Loucy (cell line): Measurements from ENCODE around the gene DCAF11.

Source experiments
- H2AFZ ChIP-seq: fragments of 200-600 bp; sonication (generic); 2 replicates; pipeline ENCODE4 v1.6.0; 2016; ENCODE audit warnings: antibody characterized with exemption, mild to moderate bottlenecking, low read length, moderate library complexity
- H3F3A ChIP-seq: fragments of 200-600 bp; 2 replicates; pipeline ENCODE4 v1.6.0; 2016; ENCODE audit warnings: antibody characterized with exemption, low read depth, mild to moderate bottlenecking
- H3K27me3 ChIP-seq: fragments of 200-600 bp; sonication (generic); 2 replicates; pipeline ENCODE4 v1.6.1; 2014; ENCODE audit warnings: low read length, mild to moderate bottlenecking; ENCODE audit not compliant: insufficient read depth, poor library complexity, severe bottlenecking
- H3K36me3 ChIP-seq: fragments of 200-600 bp; sonication (generic); 2 replicates; pipeline ENCODE4 v1.6.1; 2016; ENCODE audit warnings: low read length; ENCODE audit not compliant: insufficient read depth
- H3K4me1 ChIP-seq: fragments of 200-600 bp; sonication (generic); 2 replicates; pipeline ENCODE4 v1.5.1; 2014; ENCODE audit warnings: low read length, mild to moderate bottlenecking; ENCODE audit not compliant: insufficient read depth, poor library complexity, severe bottlenecking
- H3K4me2 ChIP-seq: fragments of 200-600 bp; sonication (generic); 2 replicates; pipeline ENCODE4 v1.6.0; 2014; ENCODE audit warnings: antibody characterized with exemption, low read length, low read depth, mild to moderate bottlenecking; ENCODE audit not compliant: poor library complexity, severe bottlenecking
- H3K4me3 ChIP-seq: fragments of 200-600 bp; sonication (generic); 2 replicates; pipeline ENCODE4 v1.5.1; 2014; ENCODE audit warnings: low read length, mild to moderate bottlenecking, mixed read lengths; ENCODE audit not compliant: poor library complexity, severe bottlenecking
- H3K79me2 ChIP-seq: fragments of 200-600 bp; sonication (generic); 2 replicates; pipeline ENCODE4 v1.6.1; 2014; ENCODE audit warnings: low read length; ENCODE audit not compliant: insufficient read depth
- H3K9ac ChIP-seq: fragments of 200-600 bp; sonication (generic); 2 replicates; pipeline ENCODE4 v1.6.0; 2014; ENCODE audit warnings: mild to moderate bottlenecking, low read depth, low read length, moderate library complexity; ENCODE audit not compliant: poor library complexity, severe bottlenecking
- H3K9me2 ChIP-seq: fragments of 200-600 bp; sonication (generic); replicated peaks from 2 replicates; pipeline ENCODE4 v1.6.1; 2016; ENCODE audit warnings: low read depth, low read length, mixed read lengths
- H3K9me3 ChIP-seq: fragments of 200-600 bp; sonication (generic); 2 replicates; pipeline ENCODE4 v1.6.1; 2014; ENCODE audit warnings: mild to moderate bottlenecking, antibody characterized with exemption, low read length, low read depth; ENCODE audit not compliant: insufficient read depth
- H4K20me1 ChIP-seq: fragments of 200-600 bp; sonication (generic); 2 replicates; pipeline ENCODE4 v1.6.0; 2014; ENCODE audit warnings: antibody characterized with exemption, low read length, mild to moderate bottlenecking; ENCODE audit not compliant: insufficient read depth, poor library complexity, severe bottlenecking
- CTCF ChIP-seq: fragments of 200-600 bp; sonication (generic); conservative IDR thresholded peaks from 2 replicates; pipeline ENCODE4 v1.5.1; 2014; ENCODE audit warnings: mild to moderate bottlenecking, antibody characterized with exemption, low read length
- EZH2phosphoT487 ChIP-seq: fragments of 200-600 bp; IDR thresholded peaks from 2 replicates; pipeline ENCODE4 v1.6.1; 2018; ENCODE audit warnings: antibody characterized with exemption, mild to moderate bottlenecking, moderate library complexity, borderline replicate concordance

DCAF11 gene

DNA sequence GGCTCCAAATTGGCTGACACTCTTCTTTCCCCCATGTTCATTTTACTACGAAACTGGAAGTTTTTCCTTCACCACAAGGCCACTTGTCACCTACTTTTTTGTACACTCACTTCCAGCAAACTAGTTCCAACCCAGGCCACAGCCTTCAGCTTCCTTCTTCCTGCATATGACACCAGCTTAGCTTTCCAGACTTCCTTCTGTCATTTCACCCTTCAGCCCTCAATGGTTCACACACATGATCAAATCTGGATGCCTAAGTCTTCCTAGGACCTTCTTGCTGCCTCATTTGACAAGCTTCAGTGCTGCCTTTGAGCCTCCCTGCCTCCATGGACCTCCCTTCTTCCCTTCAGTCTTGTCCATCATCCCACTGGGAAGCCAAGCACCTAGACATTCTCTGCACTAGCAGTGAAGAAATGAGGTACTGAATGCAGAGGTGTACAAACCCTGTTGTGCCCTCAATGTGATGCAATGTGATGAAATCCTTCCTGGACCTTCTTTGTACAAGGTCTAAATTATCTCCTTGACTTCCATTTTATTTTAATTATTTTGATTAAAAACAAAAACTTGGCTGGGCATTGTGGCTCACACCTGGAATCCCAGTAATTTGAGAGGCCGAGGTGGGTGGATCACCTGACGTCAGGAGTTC, 53.0 kb downstream of the DCAF11 start:
- no peak overlapping the region for H2AFZ ChIP-seq
- H3F3A ChIP-seq, result no peaks in the 10 kb centered on the region
- H3K27me3 ChIP-seq, result no peaks in the 10 kb centered on the region
- no peak for TF ChIP-seq EZH2phosphoT487
- no peak for TF ChIP-seq CTCF
- H3K4me2 ChIP-seq, result no peak overlapping the region
- peaks cover 10% of the 10 kb centered on the region; the same call in 1 of the 2 replicates for H3K36me3 ChIP-seq
- H4K20me1 ChIP-seq, result no peaks in the 10 kb centered on the region
- no peaks in the 10 kb centered on the region for H3K9me3 ChIP-seq
- no peak overlapping the region for H3K4me3 ChIP-seq
- H3K9ac ChIP-seq, result no peak overlapping the region
- no peaks in the 10 kb centered on the region for H3K4me1 ChIP-seq
- H3K79me2 ChIP-seq, result no peaks in the 10 kb centered on the region
- H3K9me2 ChIP-seq, result no peaks in the 10 kb centered on the region

GRCh38 chr14:24171422-24172260, 57.1 kb downstream of the DCAF11 start, which contains the start of gene REC8:
REC8 (plus strand) TSS chr14:24172080; CDS start chr14:24172553, 473 bp downstream.
- H3K9ac ChIP-seq, result no peak within 1 kb of the TSS
- H2AFZ ChIP-seq, result no peak within 1 kb of the TSS
- no peak within 1 kb of the TSS for H3K4me2 ChIP-seq

DNA sequence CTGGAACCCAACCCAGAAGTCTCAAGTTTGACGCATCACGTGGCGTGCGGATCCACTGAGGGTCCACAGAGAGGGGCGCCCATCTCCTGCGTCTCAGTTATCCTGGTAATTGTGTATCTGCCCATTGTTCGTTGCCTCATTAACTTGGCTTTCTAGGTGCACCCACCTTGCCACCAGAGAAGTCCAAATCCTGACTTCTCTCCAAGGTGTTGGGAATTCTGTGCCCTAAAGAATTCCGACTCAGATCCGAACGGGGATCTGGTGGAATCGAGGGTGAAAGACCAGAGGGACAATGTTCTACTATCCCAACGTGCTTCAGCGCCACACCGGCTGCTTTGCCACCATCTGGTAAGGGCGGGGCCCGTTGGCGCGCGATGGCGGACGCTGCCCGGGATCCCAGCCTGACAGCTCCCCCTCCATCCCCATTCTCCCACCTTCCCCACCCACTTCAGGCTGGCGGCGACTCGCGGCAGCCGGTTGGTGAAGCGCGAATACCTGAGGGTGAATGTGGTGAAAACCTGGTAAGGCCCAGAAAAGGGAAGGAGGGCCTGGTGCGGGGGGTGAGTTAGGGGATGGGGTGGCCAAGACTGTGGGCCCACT, 57.8 kb downstream of the DCAF11 start:
- Histone ChIP-seq H3K4me3 (no peak overlapping the region), H3K79me2 (no peaks in the 10 kb centered on the region), H3K4me2 (no peak overlapping the region), H3K9me2 (no peaks in the 10 kb centered on the region), H4K20me1 (no peaks in the 10 kb centered on the region), H2AFZ (no peak overlapping the region), H3K9me3 (no peaks in the 10 kb centered on the region), H3K36me3 (no peaks in the 10 kb centered on the region), H3K27me3 (no peaks in the 10 kb centered on the region), H3F3A (no peaks in the 10 kb centered on the region), H3K9ac (no peak overlapping the region), H3K4me1 (no peaks in the 10 kb centered on the region)
- TF ChIP-seq CTCF (no peak), EZH2phosphoT487 (no peak)

More at GRCh38 chr14:24171422-24172260, 57.1 kb downstream of the DCAF11 start, which contains the start of gene REC8:
- no peaks in the 10 kb centered on the region for H4K20me1 ChIP-seq
- no peaks in the 10 kb centered on the region for H3F3A ChIP-seq
- no peaks in the 10 kb centered on the region for H3K36me3 ChIP-seq
- no peak within 1 kb of the TSS for H3K4me3 ChIP-seq
- H3K79me2 ChIP-seq, result no peaks in the 10 kb centered on the region
- TF ChIP-seq CTCF, result no peak
- no peaks in the 10 kb centered on the region for H3K27me3 ChIP-seq
- no peaks in the 10 kb centered on the region for H3K4me1 ChIP-seq
- no peaks in the 10 kb centered on the region for H3K9me3 ChIP-seq
- no peaks in the 10 kb centered on the region for H3K9me2 ChIP-seq
